GM12878 (cell line): ENCODE measurements around the gene CDC14B. TPM values are rescaled to one million over a fixed set of nuclear protein-coding genes. Genes with fewer than 3 reads are reported as not detected.

Experiments used
- ATAC-seq: fragments of 200-7000 bp; cut with Tn5 transposase; 3 replicates; pipeline ENCODE4 v1.9.1; 2020; ENCODE audit warnings: mild to moderate bottlenecking, moderate library complexity
- BruUV-seq: library from RNA; stranded (reverse); fragments of 400-500 nt; replicated peaks from 2 replicates; lab custom pipeline; 2021; lab: Mats Ljungman, UMichigan
- CTCF ChIA-PET: fragments of 300-600 bp; sonication (Branson Sonifier 250); formaldehyde crosslinking; extraction: SDS; loops from one replicate; lab custom pipeline; 2021; ENCODE audit warnings: inconsistent platforms; lab: Yijun Ruan, JAX
- POLR2A ChIA-PET: fragments of 350-600 bp; formaldehyde crosslinking; extraction: SDS; loops from one replicate; lab custom pipeline; 2021; ENCODE audit warnings: inconsistent platforms; lab: Charles Lee
- RAD21 ChIA-PET: fragments of 300-600 bp; sonication (Branson Sonifier 250); formaldehyde crosslinking; loops from one replicate; lab custom pipeline; 2023; ENCODE audit warnings: antibody characterized with exemption; ENCODE audit not compliant: unreplicated experiment; lab: Charles Lee
- SMC1A ChIA-PET: fragments of 300-600 bp; sonication (Branson Sonifier 250); formaldehyde crosslinking; loops from one replicate; lab custom pipeline; 2023; ENCODE audit not compliant: unreplicated experiment, uncharacterized antibody; lab: Charles Lee
- DNase-seq: peaks from one replicate; pipeline ENCODE4 v3.0.0-alpha.2; 2011; ENCODE audit warnings: low read depth, low spot score
- FAIRE-seq: peaks from 3 replicates; lab custom pipeline; 2011; peaks lifted over from hg19 to GRCh38; lab: Jason Lieb, UNC
- H2AFZ ChIP-seq: 2 replicates; pipeline ENCODE4 v1.6.0; 2011; ENCODE audit warnings: low read depth, low read length, control low read depth; ENCODE audit not compliant: control insufficient read depth
- H3K27ac ChIP-seq: 2 replicates; pipeline ENCODE4 v1.5.1; 2011; ENCODE audit warnings: control low read depth; ENCODE audit not compliant: control insufficient read depth, insufficient read depth
- H3K27me3 ChIP-seq, 2 experiments: replicated peaks in 1 of 2; 2 replicates each; pipeline versions ENCODE4 v1.6.0 to v1.6.1; 2011; ENCODE audit warnings: low read length in 1 of 2; ENCODE audit not compliant: control insufficient read depth in 2 of 2, insufficient read depth in 2 of 2
- H3K36me3 ChIP-seq, 2 experiments: 2 replicates each; pipeline ENCODE4 v1.5.1; 2011; ENCODE audit warnings: low read length in 1 of 2; ENCODE audit not compliant: control insufficient read depth in 2 of 2, insufficient read depth in 2 of 2
- H3K4me1 ChIP-seq: 2 replicates; pipeline ENCODE4 v1.6.1; 2011; ENCODE audit warnings: mild to moderate bottlenecking, low read length, moderate library complexity, mixed read lengths; ENCODE audit not compliant: control insufficient read depth, insufficient read depth
- H3K4me2 ChIP-seq: 2 replicates; pipeline ENCODE4 v1.6.0; 2011; ENCODE audit warnings: control low read depth; ENCODE audit not compliant: control insufficient read depth, insufficient read depth
- H3K4me3 ChIP-seq: fragments of 200-600 bp; sonication (generic); 2 replicates; pipeline ENCODE4 v1.5.1; 2016
- H3K79me2 ChIP-seq: 2 replicates; pipeline ENCODE4 v1.6.0; 2011; ENCODE audit warnings: low read length; ENCODE audit not compliant: control insufficient read depth, insufficient read depth
- H3K9ac ChIP-seq: 2 replicates; pipeline ENCODE4 v1.8.0; 2011; ENCODE audit warnings: low read length, control low read depth, mixed read lengths; ENCODE audit not compliant: control insufficient read depth, insufficient read depth
- H3K9me3 ChIP-seq: replicated peaks from 3 replicates; pipeline ENCODE4 v1.5.1; 2011; ENCODE audit warnings: mild to moderate bottlenecking, low read length; ENCODE audit not compliant: control insufficient read depth, insufficient read depth
- H4K20me1 ChIP-seq: 2 replicates; pipeline ENCODE4 v1.6.0; 2011; ENCODE audit not compliant: control insufficient read depth, insufficient read depth
- ATF7 ChIP-seq: fragments of 450-650 bp; IDR thresholded peaks from 2 replicates; pipeline ENCODE4 v1.6.1; 2016; ENCODE audit warnings: low read depth, mild to moderate bottlenecking
- GATAD2B ChIP-seq: fragments of 450-650 bp; conservative IDR thresholded peaks from 2 replicates; pipeline ENCODE4 v1.6.1; 2017; ENCODE audit warnings: low read depth, mild to moderate bottlenecking, moderate library complexity
- NBN ChIP-seq: fragments of 450-650 bp; IDR thresholded peaks from 2 replicates; pipeline ENCODE4 v1.6.1; 2016
- POLR2AphosphoS2 ChIP-seq: IDR thresholded peaks from 2 replicates; pipeline ENCODE4 v1.6.1; 2011; ENCODE audit warnings: low read depth, mild to moderate bottlenecking, low read length, improper control_type of control experiment, moderate library complexity
- SMAD1 ChIP-seq: fragments of 450-650 bp; IDR thresholded peaks from 2 replicates; pipeline ENCODE4 v1.6.1; 2018; ENCODE audit warnings: mild to moderate bottlenecking, low read depth; ENCODE audit not compliant: partially characterized antibody
- SMARCA5 ChIP-seq: fragments of 450-650 bp; IDR thresholded peaks from 2 replicates; pipeline ENCODE4 v1.6.1; 2017; ENCODE audit warnings: mild to moderate bottlenecking
- SMC3 ChIP-seq: IDR thresholded peaks from 2 replicates; pipeline ENCODE4 v1.6.1; 2011; ENCODE audit warnings: low read length, improper control_type of control experiment, borderline replicate concordance
- TAF1 ChIP-seq: IDR thresholded peaks from 2 replicates; pipeline ENCODE4 v1.6.1; 2011; ENCODE audit warnings: mild to moderate bottlenecking, low read depth, low read length, borderline replicate concordance
- ZBED1 ChIP-seq: IDR thresholded peaks from 2 replicates; pipeline ENCODE4 v1.6.1; 2016; ENCODE audit warnings: borderline replicate concordance
- WGBS: methylation state at CpG from one replicate; pipeline ENCODE4 v1.1.6; 2016; ENCODE audit warnings: low lambda C conversion rate; ENCODE audit not compliant: insufficient replicate concordance, insufficient coverage; ENCODE audit errors: missing lambda C conversion rate; 5-methylcytosine and 5-hydroxymethylcytosine counted together
- in situ Hi-C: fragments of 300-500 bp; cut with MboI; formaldehyde crosslinking; loops from 9 replicates; pipeline ENCODE4 v1.14.3; 2018; ENCODE audit warnings: mixed read lengths
- intact Hi-C: fragments of 100-400 bp; cut with micrococcal nuclease; formaldehyde crosslinking; loops from one replicate; pipeline ENCODE4 v1.14.2; 2022; ENCODE audit not compliant: unreplicated experiment
- polyA plus RNA-seq, 11 experiments: library from polyadenylated mRNA; depleted of rRNA in 4 of 11; unstranded in 6 of 11; stranded (reverse) in 5 of 11; fragments of >200 nt; fragmentation: Nextera tagmentation in 4 of 11; fragmentation: Illumina TruSeq in 1 of 11; extraction: Ambion mirVana in 4 of 11; extraction: Trizol in 1 of 11; gene quantifications; 1 replicate in 1 of 11; 2 replicates in 10 of 11; pipeline versions ENCODE4 v1.2.1 to v1.2.3, GENCODE V29; 2011 to 2016; ENCODE audit warnings: inconsistent platforms in 2 of 11, missing spikeins in 2 of 11, low read depth in 1 of 11
- total RNA-seq, 4 experiments: library from RNA; depleted of rRNA in 3 of 4; stranded (reverse); fragments of >200 nt in 3 of 4; fragmentation: Illumina TruSeq in 1 of 4; extraction: Trizol in 1 of 4; gene quantifications; 2 replicates each; pipeline versions ENCODE4 v1.2.1 to v1.2.3, GENCODE V29; 2013 to 2021
- TF ChIP-seq, protein P1 (sequence below): IDR thresholded peaks from 2 replicates; pipeline ENCODE4 v1.6.1; 2011; ENCODE audit warnings: borderline replicate concordance, low read depth, mild to moderate bottlenecking, moderate library complexity, low read length; ENCODE audit not compliant: insufficient read depth, poor library complexity, severe bottlenecking
- TF ChIP-seq, protein P2 (sequence below): fragments of 150-350 bp; IDR thresholded peaks from 2 replicates; pipeline ENCODE4 v1.6.1; 2014; ENCODE audit warnings: mild to moderate bottlenecking, low read depth, low read length
- TF ChIP-seq, protein P3 (sequence below): fragments of 450-650 bp; IDR thresholded peaks from 2 replicates; pipeline ENCODE4 v1.6.1; 2016; ENCODE audit warnings: mild to moderate bottlenecking

The CDC14B gene
- total and polyA plus RNA-seq, 10 of the 15 experiments (the other 5 are each of a cell fraction or from before 2014, with no cell fraction given): 3.7 to 11.7 (median 6.2) TPM

DNA sequence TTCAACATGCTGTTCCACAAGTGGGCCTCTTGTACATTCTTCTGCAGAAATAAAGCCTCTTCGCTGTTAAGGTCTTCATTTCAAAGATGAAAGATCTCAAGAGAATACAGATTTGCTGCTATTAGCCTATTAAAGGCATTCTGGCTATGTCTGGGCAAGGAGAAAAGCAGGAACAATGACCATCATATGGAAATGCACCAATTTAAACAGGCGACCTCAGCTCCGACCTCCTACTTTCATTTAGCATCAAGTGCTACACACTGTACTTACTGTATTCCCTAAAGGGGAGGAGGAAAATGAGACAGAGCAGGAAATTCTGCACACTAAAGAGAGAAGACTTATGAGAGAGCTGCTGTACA lies 104.9 kb downstream of the CDC14B start:
- ATAC-seq: no peak
- POLR2A ChIA-PET: no interaction called here
- no peaks in the 10 kb centered on the region for H4K20me1 ChIP-seq
- BruUV-seq: no TSS peak
- TF ChIP-seq TAF1: no peak
- no peak for TF ChIP-seq SMC3
- no peak for TF ChIP-seq POLR2AphosphoS2
- TF ChIP-seq, protein P1, sequence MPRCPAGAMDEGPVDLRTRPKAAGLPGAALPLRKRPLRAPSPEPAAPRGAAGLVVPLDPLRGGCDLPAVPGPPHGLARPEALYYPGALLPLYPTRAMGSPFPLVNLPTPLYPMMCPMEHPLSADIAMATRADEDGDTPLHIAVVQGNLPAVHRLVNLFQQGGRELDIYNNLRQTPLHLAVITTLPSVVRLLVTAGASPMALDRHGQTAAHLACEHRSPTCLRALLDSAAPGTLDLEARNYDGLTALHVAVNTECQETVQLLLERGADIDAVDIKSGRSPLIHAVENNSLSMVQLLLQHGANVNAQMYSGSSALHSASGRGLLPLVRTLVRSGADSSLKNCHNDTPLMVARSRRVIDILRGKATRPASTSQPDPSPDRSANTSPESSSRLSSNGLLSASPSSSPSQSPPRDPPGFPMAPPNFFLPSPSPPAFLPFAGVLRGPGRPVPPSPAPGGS: no peak
- TF ChIP-seq, all 136 proteins: peak for 0
- FAIRE-seq (no peak), DNase-seq (no peak)
- Histone ChIP-seq H3K9me3 (no peaks in the 10 kb centered on the region), H3K4me1 (no peaks in the 10 kb centered on the region), H3K79me2 (no peaks in the 10 kb centered on the region), H3K27me3 (no peaks in the 10 kb centered on the region; a peak in 1 of 4 replicates), H2AFZ (no peak overlapping the region), H3K36me3 (no peaks in the 10 kb centered on the region), H3K27ac (no peak overlapping the region), H3K4me3 (no peak overlapping the region), H3K9ac (no peak overlapping the region), H3K4me2 (no peak overlapping the region)
- SMC1A ChIA-PET: no interaction called here
- in situ Hi-C loops: no loop called here
- RAD21 ChIA-PET: no interaction called here
- intact Hi-C loops: no loop called here
- 10% methylated on average over 3 of the region's 3 CpGs for WGBS
- CTCF ChIA-PET: interaction anchor here (0.6 to 1.4 kb wide), 3 partner anchors 8 to 1249 kb away, joined by 3 to 4 read pairs (median 3); no protein-coding TSS in a partner anchor

DNA sequence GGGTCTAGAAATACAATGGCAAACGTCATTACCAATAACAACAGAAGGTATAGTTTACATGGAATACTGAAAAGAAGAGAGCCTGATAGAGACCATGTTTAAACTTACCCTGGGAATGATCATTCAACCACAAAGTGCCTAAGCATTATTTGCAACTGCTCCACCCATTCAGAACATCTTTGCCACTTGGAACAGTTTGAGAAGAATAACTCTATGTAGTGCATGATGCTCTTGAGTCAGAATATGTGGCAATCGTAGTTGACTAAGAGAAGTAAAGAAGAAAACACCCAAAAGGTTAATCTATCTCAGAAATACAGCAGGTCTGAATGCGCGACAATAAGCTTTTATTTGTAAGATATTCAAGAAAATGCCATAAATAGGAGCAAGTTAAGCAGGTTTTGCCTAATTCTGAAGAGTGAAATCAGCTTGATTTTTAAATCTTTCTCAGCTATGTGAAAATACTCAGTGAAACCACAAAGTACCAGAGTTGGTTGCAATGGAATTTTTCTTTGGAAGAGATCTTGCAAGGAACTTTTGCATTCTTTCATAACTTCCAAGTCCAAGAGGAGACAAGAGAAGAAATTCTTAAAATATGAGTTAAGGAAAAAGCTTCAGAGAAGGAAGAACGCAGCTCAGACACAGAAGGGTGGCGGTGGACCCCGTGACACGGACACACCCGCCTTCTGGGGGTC lies 105.4 kb downstream of the CDC14B start:
- WGBS: 48% methylated on average over 9 of the region's 9 CpGs
- intact Hi-C loops: no loop called here
- CTCF ChIA-PET: interaction anchor here (0.6 to 1.4 kb wide), 3 partner anchors 8 to 1249 kb away, joined by 3 to 4 read pairs (median 3); no protein-coding TSS in a partner anchor
- TF ChIP-seq GATAD2B (no peak), SMARCA5 (no peak), SMAD1 (no peak), NBN (no peak), ATF7 (no peak), ZBED1 (no peak)
- TF ChIP-seq, protein P2, sequence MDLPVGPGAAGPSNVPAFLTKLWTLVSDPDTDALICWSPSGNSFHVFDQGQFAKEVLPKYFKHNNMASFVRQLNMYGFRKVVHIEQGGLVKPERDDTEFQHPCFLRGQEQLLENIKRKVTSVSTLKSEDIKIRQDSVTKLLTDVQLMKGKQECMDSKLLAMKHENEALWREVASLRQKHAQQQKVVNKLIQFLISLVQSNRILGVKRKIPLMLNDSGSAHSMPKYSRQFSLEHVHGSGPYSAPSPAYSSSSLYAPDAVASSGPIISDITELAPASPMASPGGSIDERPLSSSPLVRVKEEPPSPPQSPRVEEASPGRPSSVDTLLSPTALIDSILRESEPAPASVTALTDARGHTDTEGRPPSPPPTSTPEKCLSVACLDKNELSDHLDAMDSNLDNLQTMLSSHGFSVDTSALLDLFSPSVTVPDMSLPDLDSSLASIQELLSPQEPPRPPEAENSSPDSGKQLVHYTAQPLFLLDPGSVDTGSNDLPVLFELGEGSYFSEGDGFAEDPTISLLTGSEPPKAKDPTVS: no peak
- TF ChIP-seq, protein P3, sequence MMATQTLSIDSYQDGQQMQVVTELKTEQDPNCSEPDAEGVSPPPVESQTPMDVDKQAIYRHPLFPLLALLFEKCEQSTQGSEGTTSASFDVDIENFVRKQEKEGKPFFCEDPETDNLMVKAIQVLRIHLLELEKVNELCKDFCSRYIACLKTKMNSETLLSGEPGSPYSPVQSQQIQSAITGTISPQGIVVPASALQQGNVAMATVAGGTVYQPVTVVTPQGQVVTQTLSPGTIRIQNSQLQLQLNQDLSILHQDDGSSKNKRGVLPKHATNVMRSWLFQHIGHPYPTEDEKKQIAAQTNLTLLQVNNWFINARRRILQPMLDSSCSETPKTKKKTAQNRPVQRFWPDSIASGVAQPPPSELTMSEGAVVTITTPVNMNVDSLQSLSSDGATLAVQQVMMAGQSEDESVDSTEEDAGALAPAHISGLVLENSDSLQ: no peak

More for the DNA sequence above, 105.4 kb downstream of the CDC14B start:
- H3K4me3 ChIP-seq: no peak overlapping the region
- BruUV-seq: no TSS peak
- no peaks in the 10 kb centered on the region for H3K79me2 ChIP-seq
- H3K4me2 ChIP-seq: no peak overlapping the region
- no peak overlapping the region for H3K9ac ChIP-seq
- FAIRE-seq (no peak), DNase-seq (no peak), ATAC-seq (no peak)
- no peaks in the 10 kb centered on the region for H3K9me3 ChIP-seq
- SMC1A ChIA-PET: no interaction called here
- RAD21 ChIA-PET: no interaction called here
- POLR2A ChIA-PET: no interaction called here
- in situ Hi-C loops: no loop called here
- H2AFZ ChIP-seq: no peak overlapping the region
- H4K20me1 ChIP-seq: no peaks in the 10 kb centered on the region
- no peaks in the 10 kb centered on the region for H3K4me1 ChIP-seq
- H3K27me3 ChIP-seq: no peaks in the 10 kb centered on the region; a peak in 1 of 4 replicates
- H3K36me3 ChIP-seq: no peaks in the 10 kb centered on the region
- no peak overlapping the region for H3K27ac ChIP-seq
